Mucosa of descending colon (tissue), 3 donors: Measurements from ENCODE around the gene CADM2. TPM values are rescaled to one million over a fixed set of nuclear protein-coding genes. Genes with fewer than 3 reads are reported as not detected.

ENCODE experiments used
- ATAC-seq: fragments of 200-7000 bp; cut with Tn5 transposase; one replicate; pipeline ENCODE4 v1.9.1; 2020; ENCODE audit warnings: mild to moderate bottlenecking, moderate library complexity
- DNase-seq, 3 donors: peaks; one replicate each; pipeline ENCODE4 v3.0.0-alpha.2; 2020
- H3K36me3 ChIP-seq: fragments of 200-600 bp; one replicate; pipeline ENCODE4 v1.8.0; 2021; ENCODE audit warnings: low read depth, mild to moderate bottlenecking
- H3K4me1 ChIP-seq: fragments of 200-600 bp; one replicate; pipeline ENCODE4 v1.8.0; 2021; ENCODE audit warnings: low read depth, mild to moderate bottlenecking
- H3K4me3 ChIP-seq: fragments of 200-600 bp; one replicate; pipeline ENCODE4 v1.8.0; 2021; ENCODE audit warnings: mild to moderate bottlenecking
- H3K9me3 ChIP-seq: fragments of 200-600 bp; one replicate; pipeline ENCODE4 v1.8.0; 2021; ENCODE audit warnings: mild to moderate bottlenecking
- CTCF ChIP-seq: fragments of 200-600 bp; IDR thresholded peaks from one replicate; pipeline ENCODE4 v1.8.0; 2022; ENCODE audit warnings: antibody characterized with exemption, mild to moderate bottlenecking
- intact Hi-C, 2 donors: fragments of 100-400 bp; cut with DNase I in 1 of 2; cut with micrococcal nuclease in 1 of 2; formaldehyde crosslinking; loops; one replicate each; pipeline versions ENCODE4 v1.11.0 to v1.11.1; 2022; cut with DNase I, micrococcal nuclease
- total RNA-seq, 3 donors: library from RNA; stranded (reverse); fragmentation: NEBNext Ultra II Directional in 2 of 3; extraction: Animal tissue kit (Norgen Biotek cat#: 25700) in 2 of 3; gene quantifications; one replicate each; pipeline versions ENCODE4 v1.2.1 to v1.2.4, GENCODE V29; 2021 to 2023
- donor health status: DM: no; HTN: no; CAD: no; lungs with moderate emphysema.
- donor health status: DM: no; HTN: no; CAD: no.
- donor health status: DM: no; HTN: yes; CAD: no.

Gene CADM2
- total RNA-seq, 3 donors from 2014 or later: 0.67 to 12.8 (median 1.2) TPM

DNA sequence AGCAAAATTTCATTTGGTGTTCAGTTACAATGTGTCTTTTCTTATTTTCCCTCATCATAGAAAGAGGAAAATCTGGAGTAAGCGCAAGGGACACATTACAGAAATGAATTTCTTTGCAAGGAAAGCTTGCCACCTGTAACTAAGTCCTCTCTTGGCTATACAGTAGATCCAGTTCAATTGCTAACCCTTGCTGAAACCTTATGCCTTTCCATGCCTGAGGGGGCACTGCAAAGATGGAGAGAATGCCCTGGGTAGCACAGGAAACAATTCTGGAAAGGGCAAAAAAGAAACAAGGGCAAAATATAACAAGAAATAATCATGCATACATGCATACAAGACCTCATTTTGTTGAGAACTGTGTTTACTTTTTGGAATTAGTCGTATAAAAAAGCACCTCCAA, 4.3 kb downstream of the CADM2 start:
- intact Hi-C loops: no loop called here
- Histone ChIP-seq H3K36me3 (no peaks in the 10 kb centered on the region), H3K9me3 (no peaks in the 10 kb centered on the region), H3K4me3 (no peak overlapping the region), H3K4me1 (peaks cover 11% of the 10 kb centered on the region)
- no peak for TF ChIP-seq CTCF
- ATAC-seq (no peak), DNase-seq (no peak)

- intact Hi-C loops: no loop called here
- Histone ChIP-seq H3K9me3 (no peaks in the 10 kb centered on the region), H3K36me3 (no peaks in the 10 kb centered on the region), H3K4me3 (no peak overlapping the region), H3K4me1 (no peaks in the 10 kb centered on the region)
- TF ChIP-seq CTCF: no peak
- DNase-seq (no peak), ATAC-seq (no peak)
These were observed 6.4 kb downstream of the CADM2 start for GRCh38 chr3:84965141-84965540.

GRCh38 chr3:84967767-84968581, 9.2 kb downstream of the CADM2 start:
- ATAC-seq: no peak
- no peak for TF ChIP-seq CTCF
- intact Hi-C loops: no loop called here
- Histone ChIP-seq H3K9me3 (no peaks in the 10 kb centered on the region), H3K36me3 (no peaks in the 10 kb centered on the region), H3K4me1 (no peaks in the 10 kb centered on the region), H3K4me3 (no peak overlapping the region)
- no peak for DNase-seq

- Histone ChIP-seq H3K4me1 (no peaks in the 10 kb centered on the region), H3K4me3 (no peak overlapping the region), H3K36me3 (no peaks in the 10 kb centered on the region), H3K9me3 (no peaks in the 10 kb centered on the region)
- intact Hi-C loops: no loop called here
- DNase-seq (no peak), ATAC-seq (no peak)
- no peak for TF ChIP-seq CTCF
These were observed 10.0 kb downstream of the CADM2 start for GRCh38 chr3:84968701-84969235.

GRCh38 chr3:84974347-84974746, 15.6 kb downstream of the CADM2 start:
- no peak overlapping the region for H3K4me3 ChIP-seq
- H3K4me1 ChIP-seq: no peaks in the 10 kb centered on the region
- H3K9me3 ChIP-seq: no peaks in the 10 kb centered on the region
- no peak for ATAC-seq
- intact Hi-C loops: no loop called here
- TF ChIP-seq CTCF: no peak
- DNase-seq: no peak
- H3K36me3 ChIP-seq: no peaks in the 10 kb centered on the region
